H1 (cell line): Measurements from ENCODE around the gene FMNL2. TPM values are rescaled to one million over a fixed set of nuclear protein-coding genes. Genes with fewer than 3 reads are reported as not detected.

Experiments used
- CTCF ChIA-PET: fragments of 300-600 bp; sonication (Branson Sonifier 250); formaldehyde crosslinking; loops from one replicate; lab custom pipeline; 2021; ENCODE audit not compliant: partially characterized antibody; lab: Charles Lee
- POLR2A ChIA-PET: fragments of 300-600 bp; sonication (Branson Sonifier 250); formaldehyde crosslinking; loops from one replicate; lab custom pipeline; 2021; ENCODE audit warnings: inconsistent platforms; ENCODE audit not compliant: partially characterized antibody; lab: Charles Lee
- DNase-seq, 2 experiments: peaks; one replicate each; pipeline versions ENCODE4 v3.0.0 to v3.0.0-alpha.2; 2010 to 2022; ENCODE audit warnings: low spot score in 2 of 2, low read depth in 1 of 2, mixed read lengths in 1 of 2
- FAIRE-seq: peaks from 2 replicates; lab custom pipeline; 2011; peaks lifted over from hg19 to GRCh38; lab: Jason Lieb, UNC
- H2AFZ ChIP-seq: 2 replicates; pipeline ENCODE4 v1.8.1; 2012; ENCODE audit warnings: low read length, inconsistent platforms
- H2AK5ac ChIP-seq: 2 replicates; pipeline ENCODE4 v1.6.1; 2013; ENCODE audit warnings: low read depth, low read length
- H2BK120ac ChIP-seq: replicated peaks from 2 replicates; pipeline ENCODE3; 2013; ENCODE audit warnings: low read depth, low read length, inconsistent platforms
- H2BK12ac ChIP-seq: 2 replicates; pipeline ENCODE4 v1.6.1; 2013; ENCODE audit warnings: low read depth, low read length
- H2BK15ac ChIP-seq: 2 replicates; pipeline ENCODE4 v1.6.1; 2013; ENCODE audit warnings: low read length
- H2BK20ac ChIP-seq: 2 replicates; pipeline ENCODE4 v1.6.1; 2013; ENCODE audit warnings: low read length
- H2BK5ac ChIP-seq: 2 replicates; pipeline ENCODE4 v1.6.1; 2013; ENCODE audit warnings: low read depth, low read length
- H3K14ac ChIP-seq: 2 replicates; pipeline ENCODE4 v1.6.1; 2013; ENCODE audit warnings: inconsistent platforms; ENCODE audit not compliant: insufficient read length
- H3K18ac ChIP-seq: 2 replicates; pipeline ENCODE4 v1.6.1; 2013; ENCODE audit warnings: low read length; ENCODE audit errors: extremely low read depth
- H3K23ac ChIP-seq: 2 replicates; pipeline ENCODE4 v1.6.1; 2013; ENCODE audit warnings: inconsistent platforms; ENCODE audit not compliant: insufficient read length
- H3K23me2 ChIP-seq: 2 replicates; pipeline ENCODE4 v1.6.1; 2013; ENCODE audit warnings: low read depth, low read length
- H3K27ac ChIP-seq: 2 replicates; pipeline ENCODE4 v1.6.1; 2011; ENCODE audit warnings: low read depth, low read length, inconsistent platforms
- H3K27me3 ChIP-seq, 4 experiments: replicated peaks in 1 of 4; 1 replicate in 1 of 4; 2 replicates in 3 of 4; pipeline versions ENCODE4 v1.6.1 to v1.8.1; 2011 to 2013; ENCODE audit warnings: low read length in 3 of 4, mild to moderate bottlenecking in 3 of 4, inconsistent platforms in 2 of 4, mixed read lengths in 2 of 4, moderate library complexity in 1 of 4; ENCODE audit not compliant: control insufficient read depth in 3 of 4, insufficient read depth in 3 of 4; ENCODE audit errors: extremely low read depth in 1 of 4
- H3K36me3 ChIP-seq, 4 experiments: 2 replicates each; pipeline versions ENCODE4 v1.6.1 to v1.8.1; 2011 to 2013; ENCODE audit warnings: mild to moderate bottlenecking in 4 of 4, low read length in 3 of 4, moderate library complexity in 2 of 4, control low read depth in 1 of 4, inconsistent platforms in 1 of 4; ENCODE audit not compliant: insufficient read depth in 4 of 4, control insufficient read depth in 2 of 4
- H3K4ac ChIP-seq: replicated peaks from 2 replicates; pipeline ENCODE3; 2013; ENCODE audit warnings: low read length, low read depth, mixed read lengths, inconsistent platforms; ENCODE audit not compliant: insufficient read length
- H3K4me1 ChIP-seq, 4 experiments: replicated peaks in 1 of 4; 1 replicate in 1 of 4; 2 replicates in 3 of 4; pipeline versions ENCODE4 v1.6.1 to v1.8.1; 2011 to 2013; ENCODE audit warnings: low read length in 3 of 4, inconsistent platforms in 2 of 4, mixed read lengths in 1 of 4; ENCODE audit not compliant: insufficient read depth in 4 of 4, control insufficient read depth in 3 of 4
- H3K4me2 ChIP-seq, 2 experiments: 2 replicates each; pipeline versions ENCODE4 v1.6.1 to v1.8.1; 2011 to 2013; ENCODE audit warnings: low read depth in 2 of 2, low read length in 2 of 2, control low read depth in 1 of 2, inconsistent platforms in 1 of 2, mild to moderate bottlenecking in 1 of 2; ENCODE audit not compliant: insufficient read depth in 1 of 2
- H3K4me3 ChIP-seq, 4 experiments: fragments of 200-600, 300-600 bp in 1 of 4; sonication (generic), shearing (Covaris generic), sonication (Bioruptor Twin) in 1 of 4; 2 replicates each; pipeline versions ENCODE4 v1.5.1 to v1.8.1; 2011 to 2016; ENCODE audit warnings: low read length in 4 of 4, low read depth in 3 of 4, control low read depth in 2 of 4, inconsistent platforms in 2 of 4, mild to moderate bottlenecking in 2 of 4, mixed read lengths in 1 of 4, moderate library complexity in 1 of 4; ENCODE audit not compliant: insufficient read depth in 2 of 4; ENCODE audit errors: extremely low read depth in 1 of 4
- H3K56ac ChIP-seq: replicated peaks from 2 replicates; pipeline ENCODE3; 2013; ENCODE audit warnings: low read depth, mild to moderate bottlenecking, mixed read lengths, low read length, inconsistent platforms; ENCODE audit not compliant: insufficient read length
- H3K79me1 ChIP-seq: 2 replicates; pipeline ENCODE4 v1.6.1; 2013; ENCODE audit warnings: low read depth, low read length, control low read depth
- H3K79me2 ChIP-seq, 2 experiments: 2 replicates each; pipeline versions ENCODE4 v1.6.1 to v1.8.1; 2012 to 2013; ENCODE audit warnings: low read length in 2 of 2, mild to moderate bottlenecking in 2 of 2, inconsistent platforms in 1 of 2; ENCODE audit not compliant: insufficient read depth in 2 of 2, control insufficient read depth in 1 of 2
- H3K9ac ChIP-seq, 4 experiments: replicated peaks in 1 of 4; 1 replicate in 1 of 4; 2 replicates in 3 of 4; pipeline versions ENCODE4 v1.6.1 to v1.8.1; 2011 to 2013; ENCODE audit warnings: low read depth in 3 of 4, low read length in 3 of 4, control low read depth in 2 of 4, mild to moderate bottlenecking in 2 of 4, moderate library complexity in 2 of 4, inconsistent platforms in 1 of 4; ENCODE audit errors: extremely low read depth in 1 of 4
- H3K9me3 ChIP-seq, 2 experiments: 2 replicates each; pipeline versions ENCODE4 v1.6.1 to v1.8.1; 2012 to 2013; ENCODE audit warnings: mild to moderate bottlenecking in 2 of 2, moderate library complexity in 2 of 2, control low read depth in 1 of 2, inconsistent platforms in 1 of 2, low read depth in 1 of 2, low read length in 1 of 2, mixed read lengths in 1 of 2; ENCODE audit not compliant: insufficient read depth in 2 of 2
- H4K20me1 ChIP-seq, 2 experiments: replicated peaks in 1 of 2; 2 replicates each; pipeline versions ENCODE3 to v1.8.1; 2011 to 2013; ENCODE audit warnings: inconsistent platforms in 2 of 2, low read length in 2 of 2, mild to moderate bottlenecking in 1 of 2; ENCODE audit not compliant: insufficient read depth in 2 of 2, control insufficient read depth in 1 of 2
- H4K5ac ChIP-seq: 2 replicates; pipeline ENCODE4 v1.6.1; 2013; ENCODE audit warnings: low read length, low read depth, mixed read lengths, inconsistent platforms; ENCODE audit not compliant: insufficient read length
- H4K8ac ChIP-seq: 2 replicates; pipeline ENCODE4 v1.8.0; 2013; ENCODE audit warnings: mild to moderate bottlenecking, moderate library complexity, low read length, inconsistent platforms; ENCODE audit not compliant: insufficient read depth; ENCODE audit errors: extremely low read depth
- H4K91ac ChIP-seq: replicated peaks from 2 replicates; pipeline ENCODE3; 2013; ENCODE audit warnings: low read length, mixed read lengths, inconsistent platforms; ENCODE audit not compliant: insufficient read length
- ASH2L ChIP-seq: fragments of 200-600, 300-600 bp; sonication (generic); IDR thresholded peaks from one replicate; pipeline ENCODE4 v1.7.1; 2017; ENCODE audit warnings: low read length
- BCL11A ChIP-seq, 2 experiments: IDR thresholded peaks; one replicate each; pipeline ENCODE4 v1.6.1; 2011; ENCODE audit warnings: low read depth in 2 of 2, low read length in 2 of 2, mild to moderate bottlenecking in 2 of 2
- EGR1 ChIP-seq: IDR thresholded peaks from 2 replicates; pipeline ENCODE4 v1.6.1; 2011; ENCODE audit warnings: low read depth, low read length, borderline replicate concordance
- HDAC2 ChIP-seq, 2 experiments: fragments of 300-600 bp in 1 of 2; sonication (generic) in 1 of 2; IDR thresholded peaks; 2 replicates each; pipeline ENCODE4 v1.6.1; 2011 to 2012; ENCODE audit warnings: low read depth in 2 of 2, low read length in 2 of 2, mild to moderate bottlenecking in 2 of 2, moderate library complexity in 2 of 2, borderline replicate concordance in 1 of 2, inconsistent platforms in 1 of 2
- KDM4A ChIP-seq: IDR thresholded peaks from one replicate; pipeline ENCODE4 v1.7.1; 2012; ENCODE audit warnings: low read depth, mild to moderate bottlenecking, moderate library complexity, low read length, inconsistent platforms; ENCODE audit not compliant: severe bottlenecking
- RBBP5 ChIP-seq: IDR thresholded peaks from 2 replicates; pipeline ENCODE4 v1.7.1; 2012; ENCODE audit warnings: low read depth, mild to moderate bottlenecking, inconsistent platforms, low read length, moderate library complexity, borderline replicate concordance
- RNF2 ChIP-seq: fragments of 200-900, 300-1000 bp; sonication (generic); IDR thresholded peaks from 2 replicates; pipeline ENCODE4 v1.7.1; 2016; ENCODE audit warnings: borderline replicate concordance, low read depth, mild to moderate bottlenecking, antibody characterized with exemption, low read length; ENCODE audit not compliant: poor library complexity, severe bottlenecking; ENCODE audit errors: missing control alignments
- SAP30 ChIP-seq: fragments of 300-600 bp; sonication (generic); IDR thresholded peaks from 2 replicates; pipeline ENCODE4 v1.7.1; 2012; ENCODE audit warnings: low read length, moderate library complexity, mild to moderate bottlenecking, inconsistent platforms; ENCODE audit not compliant: insufficient read depth, insufficient replicate concordance
- SIN3A ChIP-seq, 2 experiments: IDR thresholded peaks in 1 of 2; conservative IDR thresholded peaks in 1 of 2; 2 replicates each; pipeline ENCODE4 v1.6.1; 2011 to 2012; ENCODE audit warnings: low read length in 2 of 2, improper control_type of control experiment in 1 of 2, low read depth in 1 of 2, mild to moderate bottlenecking in 1 of 2
- SP1 ChIP-seq: IDR thresholded peaks from 2 replicates; pipeline ENCODE4 v1.6.1; 2011; ENCODE audit warnings: low read depth, low read length
- SP4 ChIP-seq: IDR thresholded peaks from 2 replicates; pipeline ENCODE4 v1.6.1; 2012; ENCODE audit warnings: low read length, inconsistent platforms
- TAF1 ChIP-seq: IDR thresholded peaks from 2 replicates; pipeline ENCODE4 v1.6.1; 2011; ENCODE audit warnings: mild to moderate bottlenecking, low read depth, low read length
- WGBS, 2 experiments: shearing (Covaris generic) in 1 of 2; methylation state at CpG; one replicate each; pipeline versions ENCODE4 v1.1.6 to v1.1.7; 2013 to 2015; ENCODE audit warnings: low lambda C conversion rate in 2 of 2, mixed read lengths in 2 of 2, inconsistent platforms in 1 of 2, low coverage in 1 of 2, missing lambda C conversion rate in 1 of 2; ENCODE audit not compliant: insufficient replicate concordance in 2 of 2, insufficient coverage in 1 of 2, insufficient read length in 1 of 2; ENCODE audit errors: extremely low coverage in 1 of 2, missing lambda C conversion rate in 1 of 2; 5-methylcytosine and 5-hydroxymethylcytosine counted together
- polyA plus RNA-seq, 7 experiments: library from polyadenylated mRNA; depleted of rRNA in 3 of 7; stranded (reverse) in 5 of 7; unstranded in 2 of 7; fragments of >200 nt in 5 of 7; fragments of 200-250 nt in 2 of 7; gene quantifications; 1 replicate in 5 of 7; 2 replicates in 1 of 7; 4 replicates in 1 of 7; pipeline versions ENCODE4 v1.2.1 to v1.2.3, GENCODE V29; 2011 to 2013; ENCODE audit warnings: missing spikeins in 2 of 7, mixed read lengths in 2 of 7
- total RNA-seq: library from RNA; stranded (reverse); fragmentation: NEBNext Ultra II Directional; extraction: Animal tissue kit (Norgen Biotek cat#: 25700); gene quantifications from 2 replicates; pipeline ENCODE4 v1.2.1, GENCODE V29; 2021

FMNL2 gene
- total and polyA plus RNA-seq, 2 of the 8 experiments (the other 6 are each of a cell fraction or from before 2014, with no cell fraction given): 15.5 to 45.1 TPM

DNA sequence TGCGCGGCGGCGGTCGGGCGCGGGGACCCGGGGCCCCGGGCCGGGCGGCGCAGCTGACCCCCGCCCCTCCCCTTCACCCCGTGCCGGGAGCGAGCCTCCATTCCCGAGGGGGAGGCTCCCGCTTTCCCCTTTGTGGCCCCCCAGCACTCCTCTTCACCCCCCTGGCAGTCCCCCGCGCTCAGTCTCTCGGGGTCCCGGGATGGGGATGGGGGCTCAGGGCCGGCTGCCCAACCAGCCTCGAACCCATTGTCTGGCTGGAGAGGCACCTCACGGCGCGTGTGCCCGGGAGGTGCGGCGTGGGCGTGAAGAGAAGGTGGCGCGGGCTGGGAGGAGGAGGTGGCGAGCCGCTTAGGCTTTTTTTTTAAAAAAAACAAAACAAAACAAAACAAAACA is 748 bp downstream of the FMNL2 start:
- Histone ChIP-seq H2AK5ac (no peak overlapping the region), H4K5ac (peak overlapping the region; percentile 79), H3K4me2 (peak overlapping the region; percentile 96 to 98), H3K23ac (no peak overlapping the region), H4K20me1 (peaks cover 11 to 13% of the 10 kb centered on the region in 2 experiments), H3K4me1 (peaks cover 0 to 9% (median 1%) of the 10 kb centered on the region in 4 experiments; a peak in 3 of 7 replicates), H3K9me3 (no peaks in the 10 kb centered on the region), H3K9ac (peak overlapping the region; percentile 69 to 96 (median 72)), H2AFZ (no peak overlapping the region), H3K27ac (0 out of 2 replicates have a peak overlapping the region, but pooled peaks have one; percentile 33), H2BK20ac (no peak overlapping the region), H2BK120ac (no peak overlapping the region), H3K56ac (no peak overlapping the region), H3K14ac (no peak overlapping the region), H3K79me2 (peaks cover 4 to 45% of the 10 kb centered on the region in 2 experiments; a peak in 3 of 4 replicates), H3K23me2 (peaks cover 10% of the 10 kb centered on the region), H3K27me3 (no peaks in the 10 kb centered on the region), H2BK12ac (no peak overlapping the region), H3K4me3 (peak overlapping the region; percentile 62 to 99 (median 86)), H2BK15ac (no peak overlapping the region), H3K18ac (no peak overlapping the region), H3K79me1 (peaks cover 4% of the 10 kb centered on the region; the same call in 1 of the 2 replicates), H4K8ac (peak overlapping the region; percentile 91; the same call in 1 of the 2 replicates), H4K91ac (peak overlapping the region; percentile 15), H2BK5ac (no peak overlapping the region), H3K36me3 (no peaks in the 10 kb centered on the region), H3K4ac (no peak overlapping the region)
- DNase-seq (no peak), FAIRE-seq (no peak)
- ChIA-PET CTCF (interaction anchor here (0.8 to 2.0 kb wide), 9 partner anchors 9 to 313 kb away, joined by 3 to 4 read pairs (median 4); no protein-coding TSS in a partner anchor), POLR2A (interaction anchor here (0.8 to 2.5 kb wide), 13 partner anchors 9 to 382 kb away, joined by 3 to 9 read pairs (median 3); partner anchors contain the start of genes ARL6IP6 and PRPF40A)
- WGBS, 2 experiments: 4% methylated on average over 10 of the region's 35 CpGs; no CpG with 5 or more reads in 1 of the 2 experiments
- TF ChIP-seq HDAC2 (IDR thresholded peaks at IDR 0.05; ENCODE audit: borderline replicate concordance in 1 of 2, low read depth in 2 of 2, low read length in 2 of 2): no peak
- 0 out of 2 replicates have a peak, but pooled peaks have one; percentile 73 for TF ChIP-seq EGR1
- TF ChIP-seq RBBP5: 0 out of 2 replicates have a peak, but pooled peaks have one; percentile 40
- TF ChIP-seq BCL11A (IDR thresholded peaks at IDR 0.05; ENCODE audit: low read depth in 2 of 2, low read length in 2 of 2): no peak
- peak; percentile 38 for TF ChIP-seq ASH2L
- TF ChIP-seq SAP30: no peak
- 0 out of 4 replicates have a peak, but pooled peaks of 1 of the 2 experiments have one; percentile 26 for TF ChIP-seq SIN3A (conservative IDR thresholded peaks at IDR 0.05 in 1 of 2, IDR thresholded peaks at IDR 0.05 in 1 of 2; ENCODE audit: low read depth in 1 of 2, low read length in 2 of 2)
- TF ChIP-seq SP4: no peak
- peak; percentile 51 for TF ChIP-seq TAF1
- TF ChIP-seq SP1: no peak
- TF ChIP-seq RNF2: peak; percentile 35
- peak; percentile 80 for TF ChIP-seq KDM4A
